NCI-H146 (cell line): ENCODE results near the gene COMT.

Source experiments
- DNase-seq: peaks from one replicate; lab custom pipeline; 2025; lab: John Stamatoyannopoulos, UW

COMT gene

GRCh38 chr22:19995611-19996339 is 54.2 kb downstream of the COMT start:
- DNase-seq = no peak

GRCh38 chr22:19996694-19997384 is 55.3 kb downstream of the COMT start:
- no peak for DNase-seq

GRCh38 chr22:19997561-19998231 is 56.1 kb downstream of the COMT start:
- DNase-seq = no peak

- DNase-seq = peak; percentile 59
Measured at GRCh38 chr22:19998232-19998951, 56.8 kb downstream of the COMT start.

GRCh38 chr22:19998991-19999820 is 57.6 kb downstream of the COMT start:
- peak; percentile 80 for DNase-seq

- DNase-seq = peak; percentile 5
Measured at GRCh38 chr22:20000246-20001081, 58.9 kb downstream of the COMT start.

- no peak for DNase-seq
Measured at GRCh38 chr22:20001082-20001638, 59.6 kb downstream of the COMT start.

GRCh38 chr22:20002128-20002527 is 60.6 kb downstream of the COMT start:
- DNase-seq = no peak

GRCh38 chr22:20002636-20003035 is 61.1 kb downstream of the COMT start:
- DNase-seq = no peak

GRCh38 chr22:20003304-20003703 is 61.7 kb downstream of the COMT start:
- DNase-seq = no peak

GRCh38 chr22:20004464-20004863 is 62.9 kb downstream of the COMT start:
- DNase-seq = no peak

- no peak for DNase-seq
Measured at GRCh38 chr22:20008221-20008995, 66.8 kb downstream of the COMT start.

GRCh38 chr22:20009018-20009491 is 67.5 kb downstream of the COMT start:
- no peak for DNase-seq

- no peak for DNase-seq
Measured at GRCh38 chr22:20009582-20010306, 68.2 kb downstream of the COMT start.

GRCh38 chr22:20010307-20011122 is 68.9 kb downstream of the COMT start:
- DNase-seq = no peak

- DNase-seq = no peak
Measured at GRCh38 chr22:20011123-20011992, 69.8 kb downstream of the COMT start.
